Fibroblast of lung (primary cell): ENCODE measurements around the gene PAM. TPM values are rescaled to one million over a fixed set of nuclear protein-coding genes. Genes with fewer than 3 reads are reported as not detected.

Experiments
- DNase-seq, 2 donors: peaks; one replicate each; pipeline versions ENCODE4 v3.0.0 to v3.0.0-alpha.2; 2010; ENCODE audit warnings: low read depth in 2 of 2
- H2AFZ ChIP-seq: 2 replicates; pipeline ENCODE4 v1.5.1; 2012; ENCODE audit warnings: low read length, control low read depth, inconsistent platforms
- H3K27ac ChIP-seq: 2 replicates; pipeline ENCODE4 v1.5.1; 2011; ENCODE audit warnings: low read length, control low read depth; ENCODE audit not compliant: insufficient read depth
- H3K27me3 ChIP-seq: 2 replicates; pipeline ENCODE4 v1.5.1; 2011; ENCODE audit warnings: mild to moderate bottlenecking, low read length; ENCODE audit not compliant: control insufficient read depth, insufficient read depth
- H3K36me3 ChIP-seq: 2 replicates; pipeline ENCODE4 v1.5.1; 2011; ENCODE audit warnings: low read length; ENCODE audit not compliant: control insufficient read depth, insufficient read depth
- H3K4me1 ChIP-seq: 2 replicates; pipeline ENCODE4 v1.5.1; 2011; ENCODE audit warnings: low read length; ENCODE audit not compliant: control insufficient read depth, insufficient read depth; ENCODE audit errors: extremely low read depth
- H3K4me2 ChIP-seq: 2 replicates; pipeline ENCODE4 v1.5.1; 2011; ENCODE audit warnings: low read length, control low read depth; ENCODE audit not compliant: insufficient read depth; ENCODE audit errors: extremely low read depth
- H3K4me3 ChIP-seq, 4 experiments: fragments of 200-600 bp in 1 of 4; sonication (generic) in 1 of 4; replicated peaks in 1 of 4; 2 replicates each; pipeline ENCODE4 v1.5.1; 2011 to 2016; ENCODE audit warnings: low read length in 4 of 4, low read depth in 3 of 4, mild to moderate bottlenecking in 3 of 4, control low read depth in 2 of 4, inconsistent platforms in 1 of 4, mixed read lengths in 1 of 4; ENCODE audit not compliant: insufficient read depth in 1 of 4; ENCODE audit errors: control extremely low read depth in 1 of 4
- H3K79me2 ChIP-seq: 2 replicates; pipeline ENCODE4 v1.5.1; 2012; ENCODE audit warnings: mild to moderate bottlenecking, low read length, inconsistent platforms; ENCODE audit not compliant: control insufficient read depth, insufficient read depth
- H3K9ac ChIP-seq: 2 replicates; pipeline ENCODE4 v1.5.1; 2011; ENCODE audit warnings: mild to moderate bottlenecking, low read length, control low read depth; ENCODE audit not compliant: insufficient read depth
- H3K9me3 ChIP-seq: 2 replicates; pipeline ENCODE4 v1.5.1; 2012; ENCODE audit warnings: low read depth, low read length; ENCODE audit not compliant: control insufficient read depth, insufficient read depth
- H4K20me1 ChIP-seq: 2 replicates; pipeline ENCODE4 v1.5.1; 2011; ENCODE audit warnings: low read length; ENCODE audit not compliant: control insufficient read depth, insufficient read depth; ENCODE audit errors: extremely low read depth
- CTCF ChIP-seq, 2 donors: IDR thresholded peaks in 1 of 2; conservative IDR thresholded peaks in 1 of 2; 1 replicate in 1 of 2; 2 replicates in 1 of 2; pipeline ENCODE4 v1.5.1; 2011 to 2012; ENCODE audit warnings: low read length in 2 of 2, control low read depth in 1 of 2, inconsistent platforms in 1 of 2, low read depth in 1 of 2, mild to moderate bottlenecking in 1 of 2
- EZH2 ChIP-seq: IDR thresholded peaks from 2 replicates; pipeline ENCODE4 v1.5.1; 2012; ENCODE audit warnings: low read length, control low read depth, mild to moderate bottlenecking; ENCODE audit errors: missing control alignments
- polyA plus RNA-seq, 2 donors: library from polyadenylated mRNA; depleted of rRNA in 1 of 2; stranded (reverse) in 1 of 2; unstranded in 1 of 2; fragments of >200 nt; gene quantifications; 2 replicates each; pipeline ENCODE4 v1.2.1, GENCODE V29; 2011 to 2012; ENCODE audit warnings: missing spikeins in 1 of 2
- total RNA-seq: library from RNA; depleted of rRNA; stranded (reverse); fragments of >200 nt; gene quantifications from 2 replicates; pipeline ENCODE4 v1.2.1, GENCODE V29; 2014

The PAM gene
- total and polyA plus RNA-seq, 2 donors (not counting 1 experiment from before 2014, with no cell fraction given), result 404 to 405 TPM

DNA sequence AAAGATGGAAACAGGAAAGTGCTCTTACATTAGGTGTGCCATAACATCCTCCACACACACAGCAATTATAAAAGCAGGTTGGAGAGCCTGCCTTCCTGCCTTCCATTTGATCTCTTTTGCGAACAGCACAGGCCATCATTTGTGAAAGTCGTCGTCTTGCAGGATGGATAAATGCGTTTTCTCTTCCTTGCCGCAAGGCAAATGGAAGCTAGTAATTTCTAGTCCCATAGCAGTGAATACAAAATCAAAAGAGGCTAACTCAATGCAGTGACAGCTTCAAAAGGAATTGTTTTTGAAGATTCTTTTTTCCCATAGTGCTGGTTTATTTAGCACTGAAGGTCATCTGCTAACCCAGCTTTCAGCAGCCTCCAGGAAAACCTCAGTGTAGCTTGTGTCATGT, 186.0 kb downstream of the PAM start:
- H3K4me1 ChIP-seq, result no peaks in the 10 kb centered on the region
- no peaks in the 10 kb centered on the region for H4K20me1 ChIP-seq
- H3K27ac ChIP-seq, result no peak overlapping the region
- no peak for TF ChIP-seq EZH2
- no peak for TF ChIP-seq CTCF (conservative IDR thresholded peaks at IDR 0.05 in 1 of 2, IDR thresholded peaks at IDR 0.05 in 1 of 2; ENCODE audit: low read depth in 1 of 2, low read length in 2 of 2)
- no peaks in the 10 kb centered on the region for H3K36me3 ChIP-seq
- no peak for DNase-seq
- no peaks in the 10 kb centered on the region for H3K79me2 ChIP-seq
- H3K27me3 ChIP-seq, result no peaks in the 10 kb centered on the region
- H3K9ac ChIP-seq, result no peak overlapping the region
- no peak overlapping the region for H2AFZ ChIP-seq
- no peaks in the 10 kb centered on the region for H3K9me3 ChIP-seq
- no peak overlapping the region for H3K4me2 ChIP-seq
- no peak overlapping the region for H3K4me3 ChIP-seq

GRCh38 chr5:102946414-102946813, 191.3 kb downstream of the PAM start:
- no peak for DNase-seq
- Histone ChIP-seq H3K27ac (no peak overlapping the region), H3K9ac (no peak overlapping the region), H3K4me3 (no peak overlapping the region), H3K4me2 (no peak overlapping the region), H3K36me3 (no peaks in the 10 kb centered on the region), H3K27me3 (no peaks in the 10 kb centered on the region), H3K79me2 (no peaks in the 10 kb centered on the region), H3K9me3 (no peaks in the 10 kb centered on the region), H4K20me1 (no peaks in the 10 kb centered on the region), H3K4me1 (no peaks in the 10 kb centered on the region), H2AFZ (no peak overlapping the region)
- TF ChIP-seq CTCF (conservative IDR thresholded peaks at IDR 0.05 in 1 of 2, IDR thresholded peaks at IDR 0.05 in 1 of 2; ENCODE audit: low read depth in 1 of 2, low read length in 2 of 2) (no peak), EZH2 (no peak)

DNA sequence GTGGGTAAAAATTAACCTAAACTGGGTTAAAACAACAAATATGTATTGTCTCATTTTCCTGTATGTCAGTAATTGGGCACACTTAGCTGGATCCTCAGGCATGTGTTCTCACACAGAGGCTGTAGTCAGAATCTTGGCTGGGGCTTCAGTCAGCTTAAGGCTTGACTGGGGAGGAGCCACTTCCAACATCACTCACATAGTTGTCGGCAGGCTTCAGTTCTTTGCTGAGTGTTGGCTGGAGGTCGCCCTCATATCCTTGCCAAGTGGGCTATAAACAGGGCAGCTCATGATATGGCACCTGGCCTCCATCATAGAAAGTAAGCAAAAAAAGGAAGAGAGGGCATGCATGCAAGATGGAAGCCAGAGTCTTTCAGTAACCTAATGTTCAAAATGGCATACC, 191.9 kb downstream of the PAM start:
- no peak for TF ChIP-seq CTCF (conservative IDR thresholded peaks at IDR 0.05 in 1 of 2, IDR thresholded peaks at IDR 0.05 in 1 of 2; ENCODE audit: low read depth in 1 of 2, low read length in 2 of 2)
- TF ChIP-seq EZH2, result no peak
- no peaks in the 10 kb centered on the region for H3K9me3 ChIP-seq
- H3K79me2 ChIP-seq, result no peaks in the 10 kb centered on the region
- H3K9ac ChIP-seq, result no peak overlapping the region
- no peaks in the 10 kb centered on the region for H3K27me3 ChIP-seq
- no peak overlapping the region for H3K4me3 ChIP-seq
- DNase-seq, result no peak
- no peaks in the 10 kb centered on the region for H4K20me1 ChIP-seq
- no peak overlapping the region for H3K27ac ChIP-seq
- H3K36me3 ChIP-seq, result no peaks in the 10 kb centered on the region
- H3K4me2 ChIP-seq, result no peak overlapping the region
- no peak overlapping the region for H2AFZ ChIP-seq
- H3K4me1 ChIP-seq, result no peaks in the 10 kb centered on the region
